Measurements from ENCODE around the gene FIZ1. TPM values are rescaled to one million over a fixed set of nuclear protein-coding genes. Genes with fewer than 3 reads are reported as not detected.
A peak's percentile ranks its signal among the peaks of the same experiment; 100 is the strongest.

FIZ1 gene
- total RNA-seq, 1 donor from 2014 or later, result 31.7 TPM

DNA sequence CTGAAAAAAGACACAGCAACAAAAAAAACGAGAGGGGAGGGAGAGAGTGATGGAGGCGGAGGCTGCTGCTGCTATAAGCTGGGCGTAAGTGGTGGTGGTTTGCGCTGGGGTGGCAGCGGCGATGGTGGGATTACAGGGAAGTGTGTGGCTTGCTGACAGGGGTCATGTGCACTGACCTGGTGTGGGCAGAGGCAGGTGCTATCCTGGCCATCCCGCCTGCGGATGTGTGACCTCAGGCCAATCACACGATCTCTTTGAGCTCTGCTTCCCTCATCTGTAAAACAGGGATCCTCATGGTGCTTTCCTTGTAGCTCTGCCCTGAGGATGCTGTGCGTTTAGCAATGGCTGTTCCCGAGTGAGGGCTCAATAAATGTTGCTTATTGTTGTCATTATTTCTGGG lies 38.2 kb upstream of the FIZ1 start:
- peaks cover 7% of the 10 kb centered on the region for H3K36me3 Mint-ChIP-seq
- no peaks in the 10 kb centered on the region for H3K9me3 Mint-ChIP-seq
- DNase-seq (ENCODE audit: low spot score in 2 of 2, unreplicated experiment in 2 of 2), result no peak
- H3K4me3 Mint-ChIP-seq, result peak overlapping the region; percentile 28
- H3K4me1 Mint-ChIP-seq, result peaks cover 41% of the 10 kb centered on the region
- TF ChIP-seq CTCF (IDR thresholded peaks at IDR 0.05; ENCODE audit: unreplicated experiment), result no peak
- no peak overlapping the region for H3K27ac Mint-ChIP-seq
- no peaks in the 10 kb centered on the region for H3K27me3 Mint-ChIP-seq (ENCODE audit: low read depth)

DNA sequence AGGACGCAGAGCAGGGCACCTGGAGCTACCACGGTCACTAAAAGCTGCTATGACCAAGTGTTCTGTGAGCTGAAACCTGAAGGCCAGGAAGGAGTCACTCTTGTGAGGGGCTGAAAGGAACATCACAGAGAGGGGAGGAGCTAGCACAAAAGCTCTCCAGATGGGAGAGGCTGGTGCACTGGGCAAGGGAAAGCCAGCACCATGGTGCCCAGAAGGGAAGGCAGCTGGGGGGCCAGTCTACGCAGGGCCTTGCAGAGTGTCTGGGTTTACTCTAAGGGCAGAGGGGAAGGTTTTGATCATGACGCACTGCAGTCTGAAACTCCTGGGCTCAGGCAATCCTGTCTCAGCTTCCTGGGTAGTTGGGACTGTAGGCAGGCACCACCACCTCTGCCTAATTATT lies 37.4 kb upstream of the FIZ1 start:
- H3K9me3 Mint-ChIP-seq, result no peaks in the 10 kb centered on the region
- no peak for TF ChIP-seq CTCF (IDR thresholded peaks at IDR 0.05; ENCODE audit: unreplicated experiment)
- H3K27me3 Mint-ChIP-seq (ENCODE audit: low read depth), result no peaks in the 10 kb centered on the region

DNA sequence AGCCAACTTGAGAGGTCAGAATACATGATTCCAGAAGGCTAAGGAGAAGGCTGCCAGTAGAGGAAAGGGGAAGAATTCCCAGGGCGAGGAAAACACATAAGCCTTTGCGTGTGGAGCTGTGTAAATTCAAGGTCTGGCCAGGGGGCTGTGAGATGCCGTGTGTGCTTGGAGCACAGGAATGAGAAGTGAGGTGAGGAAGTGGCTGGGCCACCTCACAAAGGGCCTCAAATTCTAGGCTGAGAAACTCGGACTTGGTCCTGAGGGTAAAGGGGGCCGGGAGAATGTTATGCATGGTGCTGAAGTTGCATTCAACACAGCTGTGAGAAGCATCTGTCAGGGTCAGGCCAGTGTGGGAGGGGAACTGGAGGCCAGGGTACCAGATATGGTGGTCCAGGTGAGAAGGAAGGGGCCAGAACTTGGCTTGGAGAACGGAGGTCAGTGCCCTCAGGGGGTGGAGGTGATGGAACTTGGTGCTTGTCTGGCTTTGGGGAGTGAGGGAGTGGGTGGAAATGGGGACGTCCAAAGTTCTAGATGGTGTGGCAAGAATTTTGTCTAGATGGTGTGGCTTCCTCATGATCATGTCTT lies 36.6 kb upstream of the FIZ1 start:
- no peak for TF ChIP-seq CTCF (IDR thresholded peaks at IDR 0.05; ENCODE audit: unreplicated experiment)
- Mint-ChIP-seq H3K27me3 (ENCODE audit: low read depth) (no peaks in the 10 kb centered on the region), H3K36me3 (peaks cover 7% of the 10 kb centered on the region), H3K27ac (peak overlapping the region; percentile 100), H3K4me1 (peaks cover 38% of the 10 kb centered on the region), H3K4me3 (peak overlapping the region; percentile 99), H3K9me3 (no peaks in the 10 kb centered on the region)
- DNase-seq (ENCODE audit: low spot score in 2 of 2, unreplicated experiment in 2 of 2), result no peak

More for the DNA sequence above, 37.4 kb upstream of the FIZ1 start:
- Mint-ChIP-seq H3K4me3 (peak overlapping the region; percentile 99), H3K27ac (peak overlapping the region; percentile 100), H3K4me1 (peaks cover 40% of the 10 kb centered on the region), H3K36me3 (peaks cover 7% of the 10 kb centered on the region)
- no peak for DNase-seq (ENCODE audit: low spot score in 2 of 2, unreplicated experiment in 2 of 2)

- TF ChIP-seq CTCF (IDR thresholded peaks at IDR 0.05; ENCODE audit: unreplicated experiment), result no peak
- no peak for DNase-seq (ENCODE audit: low spot score in 2 of 2, unreplicated experiment in 2 of 2)
- peak overlapping the region; percentile 99 for H3K4me3 Mint-ChIP-seq
- no peaks in the 10 kb centered on the region for H3K27me3 Mint-ChIP-seq (ENCODE audit: low read depth)
- peak overlapping the region; percentile 100 for H3K27ac Mint-ChIP-seq
- H3K9me3 Mint-ChIP-seq, result no peaks in the 10 kb centered on the region
- peaks cover 35% of the 10 kb centered on the region for H3K4me1 Mint-ChIP-seq
- H3K36me3 Mint-ChIP-seq, result peaks cover 7% of the 10 kb centered on the region
Measured at GRCh38 chr19:55635334-55635717, 36.0 kb upstream of the FIZ1 start.

DNA sequence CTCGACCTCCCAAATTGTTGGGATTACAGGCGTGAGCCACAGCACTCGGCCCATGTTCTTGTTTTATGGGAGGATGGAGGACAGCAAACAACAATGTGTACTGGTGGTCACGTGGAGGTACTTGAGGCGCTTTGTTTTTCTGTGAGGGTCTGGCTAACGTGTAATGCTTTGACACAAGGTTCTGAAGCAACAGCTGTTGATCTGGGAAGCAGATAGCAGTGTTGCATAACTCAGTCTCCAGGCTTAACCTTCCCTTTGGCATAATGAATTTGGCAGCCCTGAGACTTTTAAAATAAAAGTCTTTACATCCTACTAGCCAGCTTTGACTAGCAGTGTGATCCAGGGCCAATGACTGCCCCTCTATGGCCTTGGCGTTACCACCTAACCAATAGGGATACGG lies 34.5 kb upstream of the FIZ1 start:
- Mint-ChIP-seq H3K27ac (no peak overlapping the region), H3K9me3 (no peaks in the 10 kb centered on the region), H3K4me3 (no peak overlapping the region), H3K36me3 (peaks cover 5% of the 10 kb centered on the region), H3K4me1 (peaks cover 32% of the 10 kb centered on the region), H3K27me3 (ENCODE audit: low read depth) (no peaks in the 10 kb centered on the region)
- no peak for TF ChIP-seq CTCF (IDR thresholded peaks at IDR 0.05; ENCODE audit: unreplicated experiment)
- DNase-seq (ENCODE audit: low spot score in 2 of 2, unreplicated experiment in 2 of 2), result no peak

GRCh38 chr19:55632463-55632834 lies 33.1 kb upstream of the FIZ1 start:
- H3K4me1 Mint-ChIP-seq, result peaks cover 27% of the 10 kb centered on the region
- H3K36me3 Mint-ChIP-seq, result no peaks in the 10 kb centered on the region
- H3K27ac Mint-ChIP-seq, result peak overlapping the region; percentile 45
- TF ChIP-seq CTCF (IDR thresholded peaks at IDR 0.05; ENCODE audit: unreplicated experiment), result peak; percentile 96
- H3K27me3 Mint-ChIP-seq (ENCODE audit: low read depth), result no peaks in the 10 kb centered on the region
- peak in 1 of 2 experiments; percentile 90 for DNase-seq (ENCODE audit: low spot score in 2 of 2, unreplicated experiment in 2 of 2)
- H3K4me3 Mint-ChIP-seq, result no peak overlapping the region
- no peaks in the 10 kb centered on the region for H3K9me3 Mint-ChIP-seq
